Measurements from ENCODE around the gene SLU7.

SLU7 gene

DNA sequence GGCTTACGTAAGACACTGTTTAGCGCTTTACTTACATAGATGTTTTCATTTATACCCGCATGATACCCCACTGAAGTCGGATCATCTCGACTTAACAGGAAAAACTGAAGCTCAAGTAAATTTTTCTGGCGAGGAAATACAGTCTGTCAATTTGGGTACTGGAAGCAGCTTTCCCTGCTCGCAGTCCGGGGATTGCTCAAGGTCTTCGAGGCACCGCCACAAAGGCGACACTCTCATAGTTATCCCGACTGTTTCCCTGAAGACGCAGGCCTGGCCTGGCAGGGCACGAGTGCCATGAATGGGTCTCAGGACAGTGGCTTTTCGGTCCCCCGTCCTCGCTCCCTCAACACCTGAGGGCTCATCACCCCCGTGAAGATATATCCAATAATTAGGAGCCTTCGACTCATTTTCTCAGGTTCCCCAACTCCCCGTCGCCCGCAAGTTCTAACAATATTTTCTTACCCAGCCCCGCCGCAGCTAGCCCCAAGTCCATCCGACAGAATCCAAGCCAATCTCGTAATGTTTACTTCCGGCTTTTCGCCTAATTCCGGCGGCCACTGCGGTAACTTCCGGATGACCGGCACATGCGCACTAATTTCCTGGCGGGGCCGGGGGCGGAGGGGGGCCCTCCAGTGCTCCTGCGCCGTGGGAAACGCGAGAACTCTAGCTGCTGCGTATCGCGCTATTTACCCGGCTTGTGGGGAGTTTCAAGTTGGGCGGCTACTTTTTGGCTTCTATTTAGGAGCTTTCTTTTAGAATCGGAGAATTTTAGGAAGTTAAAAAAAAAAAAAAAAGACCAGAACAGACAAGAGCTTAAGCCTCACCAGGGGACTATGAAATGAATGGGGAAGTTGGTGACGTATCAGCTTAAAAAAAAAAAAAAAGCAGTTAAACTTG lies at the start of gene SLU7:
SLU7 (minus strand) TSS at position 521 of the 897 bp plus-strand sequence. CDS start 3,787 bp downstream, outside the sequence.
- peak; percentile 91 for DNase-seq (ENCODE audit: low read depth, low spot score)

- DNase-seq (ENCODE audit: low read depth, low spot score) = no peak
Measured at GRCh38 chr5:160468363-160468975, 49.6 kb upstream of the SLU7 start.

DNA sequence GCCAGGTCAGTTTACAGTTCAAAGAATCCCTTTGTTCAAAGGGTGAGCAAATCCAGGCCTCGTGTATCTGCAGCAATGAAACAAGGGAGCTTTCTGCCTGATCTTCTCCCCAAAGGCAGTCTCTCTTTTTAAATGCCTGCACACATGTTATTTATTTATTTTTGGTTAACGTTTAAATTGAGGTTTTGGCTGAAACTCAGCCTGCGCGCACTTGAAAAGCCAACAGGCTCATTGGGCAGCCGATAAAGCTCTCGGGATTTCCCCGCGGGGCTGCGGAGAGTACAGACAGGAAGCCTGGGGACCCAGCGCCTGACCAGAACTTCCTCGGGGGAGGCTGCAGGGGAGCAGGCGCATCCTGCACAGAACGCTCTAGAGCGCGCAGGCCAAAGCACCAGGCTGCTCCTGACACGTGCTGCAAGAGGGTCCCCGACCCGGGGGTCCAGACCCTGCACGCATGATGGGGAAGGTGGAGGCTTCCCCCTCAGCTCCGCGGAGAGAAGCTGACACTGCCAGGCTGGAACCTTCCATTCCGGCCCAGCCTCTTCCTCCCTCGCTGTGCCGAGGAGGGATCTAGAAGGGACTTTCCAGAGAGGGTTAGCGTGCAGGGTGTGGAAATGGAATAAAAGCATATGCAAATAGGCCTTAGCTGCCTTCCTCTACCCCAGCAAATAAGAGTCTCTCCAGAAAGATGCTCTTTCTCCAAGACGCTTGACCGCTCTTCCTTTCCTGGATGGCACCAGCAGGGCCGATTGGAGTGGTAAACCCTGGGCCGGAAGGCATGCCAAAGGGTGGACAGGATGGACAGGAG lies 48.9 kb upstream of the SLU7 start:
- DNase-seq (ENCODE audit: low read depth, low spot score) = peak; percentile 53

- DNase-seq (ENCODE audit: low read depth, low spot score) = no peak
Measured at GRCh38 chr5:160466889-160467554, 48.1 kb upstream of the SLU7 start.

DNA sequence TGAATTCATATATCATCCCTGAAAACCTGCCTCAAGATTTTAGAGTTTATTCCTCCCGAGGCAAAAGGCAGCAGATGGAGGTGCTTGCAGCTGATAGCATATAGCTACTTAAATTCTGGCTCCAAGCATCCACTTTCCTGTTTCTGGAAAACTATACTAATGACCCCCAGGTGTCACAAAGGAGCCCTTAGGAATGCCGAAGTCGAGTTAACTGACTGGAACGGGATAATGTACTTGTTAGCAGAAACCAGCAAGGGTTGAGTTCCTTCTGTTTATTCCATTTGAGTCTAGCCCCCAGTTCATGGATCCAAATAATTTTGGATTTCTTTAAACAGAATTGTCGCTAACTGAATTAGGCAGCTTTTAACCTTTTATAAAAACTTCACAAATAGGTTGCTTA lies 47.2 kb upstream of the SLU7 start:
- DNase-seq (ENCODE audit: low read depth, low spot score) = no peak

GRCh38 chr5:160464466-160464797 lies 45.6 kb upstream of the SLU7 start:
- no peak for DNase-seq (ENCODE audit: low read depth, low spot score)

DNA sequence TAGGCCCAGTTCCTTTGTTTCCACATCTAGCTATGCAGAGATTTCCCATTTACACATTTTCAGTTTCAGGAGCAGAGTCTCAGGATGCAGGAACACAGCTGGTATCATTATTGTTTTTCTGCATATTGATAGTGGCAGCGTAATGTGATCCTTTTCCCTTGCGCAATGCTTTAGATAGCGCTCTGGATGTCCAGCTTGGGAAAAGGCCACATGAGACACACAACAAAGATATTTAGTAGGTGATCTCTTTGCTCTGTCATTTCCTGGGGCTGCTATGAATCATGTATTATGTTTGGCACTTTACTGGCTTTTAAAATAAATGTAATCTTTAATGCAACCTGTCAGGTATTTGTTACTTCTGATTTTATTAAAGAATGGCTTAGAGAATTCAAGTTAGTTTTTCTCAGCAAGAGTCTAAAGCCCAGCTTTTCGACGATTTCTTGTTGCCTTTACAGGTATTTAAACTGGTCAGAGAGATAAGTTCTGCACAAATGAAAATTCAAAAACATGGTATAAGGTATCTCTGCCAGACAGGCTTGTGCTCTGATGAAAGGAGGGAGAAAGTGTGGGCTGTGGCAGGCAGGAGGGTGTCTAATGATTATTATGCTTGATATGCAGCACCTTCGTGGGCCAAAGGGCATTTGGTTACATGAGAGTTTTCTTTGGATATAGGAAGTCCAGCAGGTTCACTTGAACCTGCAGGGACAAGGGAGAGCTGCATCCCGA lies 45.0 kb upstream of the SLU7 start:
- DNase-seq (ENCODE audit: low read depth, low spot score) = no peak

DNA sequence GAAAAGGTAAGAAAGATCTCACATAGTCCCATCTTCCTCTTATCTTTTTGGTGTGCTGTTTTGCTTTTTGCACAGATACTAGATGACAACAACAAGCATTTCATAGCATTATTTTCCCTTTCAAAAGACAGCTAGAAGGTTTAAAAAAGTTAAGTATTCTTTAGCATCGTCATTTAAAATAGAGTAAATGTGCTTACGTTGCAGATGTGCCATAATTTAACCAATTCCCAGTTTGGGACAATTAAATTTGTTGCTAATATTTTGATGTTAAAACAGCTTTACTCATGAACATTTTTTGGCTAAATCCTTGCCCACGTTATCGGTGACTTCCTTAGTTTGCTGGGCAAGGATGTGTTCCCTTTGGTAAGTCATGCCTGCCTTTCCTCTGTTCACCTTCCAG lies 44.3 kb upstream of the SLU7 start:
- DNase-seq (ENCODE audit: low read depth, low spot score) = no peak

- DNase-seq (ENCODE audit: low read depth, low spot score) = no peak
Measured at GRCh38 chr5:160462167-160462566, 43.3 kb upstream of the SLU7 start.

- DNase-seq (ENCODE audit: low read depth, low spot score) = no peak
Measured at GRCh38 chr5:160461378-160461777, 42.5 kb upstream of the SLU7 start.

GRCh38 chr5:160460377-160461049 lies 41.6 kb upstream of the SLU7 start:
- DNase-seq (ENCODE audit: low read depth, low spot score) = no peak

GRCh38 chr5:160458806-160459800 lies 40.2 kb upstream of the SLU7 start:
- no peak for DNase-seq (ENCODE audit: low read depth, low spot score)

DNA sequence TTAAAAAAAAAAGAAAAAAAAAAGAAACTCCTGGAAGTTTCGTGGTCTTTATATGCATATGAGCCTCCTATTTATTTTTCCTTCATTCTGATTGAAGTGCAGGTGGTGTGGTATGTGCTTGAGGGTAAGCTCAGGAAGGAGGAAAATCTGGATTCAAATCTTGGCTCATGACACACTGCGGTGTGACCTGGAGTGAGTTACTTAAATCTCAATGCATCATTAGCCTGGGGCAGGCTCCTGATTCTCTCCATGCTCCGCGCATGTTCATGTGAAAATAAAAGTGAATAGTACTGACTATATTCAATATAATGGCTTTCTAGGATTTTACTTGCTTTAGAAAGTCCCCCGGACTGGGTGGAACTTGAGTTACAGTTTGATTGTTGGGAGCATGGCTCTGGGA lies 38.4 kb upstream of the SLU7 start:
- DNase-seq (ENCODE audit: low read depth, low spot score) = no peak

DNA sequence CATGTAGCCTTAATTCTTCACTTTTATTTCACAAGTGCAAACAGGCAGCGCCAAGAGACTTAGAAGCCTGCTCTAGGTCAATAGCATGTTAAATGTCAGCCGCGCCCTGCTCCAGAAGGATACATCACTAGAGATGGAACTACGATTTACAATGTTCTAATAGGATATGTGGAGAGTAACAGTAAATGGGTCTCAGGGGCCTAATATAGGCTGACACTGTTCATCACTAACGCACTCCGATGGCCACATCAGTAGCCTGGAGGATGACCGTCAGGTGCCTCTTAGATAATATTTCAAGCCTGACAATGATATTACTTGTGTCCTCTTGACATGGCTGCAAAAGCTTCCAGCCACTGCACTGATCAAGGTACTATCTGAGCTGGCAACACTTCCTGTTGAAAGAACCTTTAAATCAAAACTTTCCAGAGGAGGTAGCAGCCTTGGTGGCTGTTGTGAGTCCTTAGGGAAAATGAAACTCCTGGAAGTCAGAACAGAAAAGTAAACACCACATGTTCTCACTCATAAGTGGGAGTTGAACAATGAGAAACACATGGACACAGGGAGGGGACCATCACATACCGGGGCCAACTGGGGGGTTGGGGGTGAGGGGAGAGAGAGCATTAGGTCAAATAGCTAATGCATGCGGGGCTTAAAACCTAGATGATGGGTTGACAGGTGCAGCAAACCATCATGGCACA lies 37.7 kb upstream of the SLU7 start:
- DNase-seq (ENCODE audit: low read depth, low spot score) = no peak

- no peak for DNase-seq (ENCODE audit: low read depth, low spot score)
Measured at GRCh38 chr5:160455600-160455999, 36.7 kb upstream of the SLU7 start.

- no peak for DNase-seq (ENCODE audit: low read depth, low spot score)
Measured at GRCh38 chr5:160453751-160454150, 34.9 kb upstream of the SLU7 start.

- DNase-seq (ENCODE audit: low read depth, low spot score) = no peak
Measured at GRCh38 chr5:160452795-160453194, 33.9 kb upstream of the SLU7 start.

GRCh38 chr5:160452036-160452435 lies 33.2 kb upstream of the SLU7 start:
- no peak for DNase-seq (ENCODE audit: low read depth, low spot score)

DNA sequence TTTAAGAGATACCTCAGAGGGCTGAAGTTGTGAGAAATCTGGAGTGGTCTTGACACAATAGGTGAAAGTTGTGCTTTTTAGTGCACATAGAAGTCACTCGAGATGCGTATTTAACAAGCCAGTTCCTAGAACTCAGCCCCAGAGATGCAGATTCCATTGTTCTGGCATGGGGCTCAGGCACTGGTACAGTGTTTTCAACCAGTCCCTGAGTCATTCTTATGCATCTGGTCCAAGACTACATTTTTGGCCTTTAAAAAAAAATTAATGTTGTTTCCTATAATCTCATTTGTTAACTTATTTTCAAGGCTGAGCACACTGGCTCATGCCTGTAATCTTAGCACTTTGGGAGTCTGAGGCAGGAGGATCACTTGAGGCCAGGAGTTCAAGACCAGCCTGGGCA lies 32.4 kb upstream of the SLU7 start:
- DNase-seq (ENCODE audit: low read depth, low spot score) = no peak
